ENCODE data around the gene DISC1.

- TF ChIP-seq, protein P1, sequence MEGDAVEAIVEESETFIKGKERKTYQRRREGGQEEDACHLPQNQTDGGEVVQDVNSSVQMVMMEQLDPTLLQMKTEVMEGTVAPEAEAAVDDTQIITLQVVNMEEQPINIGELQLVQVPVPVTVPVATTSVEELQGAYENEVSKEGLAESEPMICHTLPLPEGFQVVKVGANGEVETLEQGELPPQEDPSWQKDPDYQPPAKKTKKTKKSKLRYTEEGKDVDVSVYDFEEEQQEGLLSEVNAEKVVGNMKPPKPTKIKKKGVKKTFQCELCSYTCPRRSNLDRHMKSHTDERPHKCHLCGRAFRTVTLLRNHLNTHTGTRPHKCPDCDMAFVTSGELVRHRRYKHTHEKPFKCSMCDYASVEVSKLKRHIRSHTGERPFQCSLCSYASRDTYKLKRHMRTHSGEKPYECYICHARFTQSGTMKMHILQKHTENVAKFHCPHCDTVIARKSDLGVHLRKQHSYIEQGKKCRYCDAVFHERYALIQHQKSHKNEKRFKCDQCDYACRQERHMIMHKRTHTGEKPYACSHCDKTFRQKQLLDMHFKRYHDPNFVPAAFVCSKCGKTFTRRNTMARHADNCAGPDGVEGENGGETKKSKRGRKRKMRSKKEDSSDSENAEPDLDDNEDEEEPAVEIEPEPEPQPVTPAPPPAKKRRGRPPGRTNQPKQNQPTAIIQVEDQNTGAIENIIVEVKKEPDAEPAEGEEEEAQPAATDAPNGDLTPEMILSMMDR (IDR thresholded peaks at IDR 0.05), result no peak
- TF ChIP-seq POLR2A (IDR thresholded peaks at IDR 0.05), result no peak
Observed at GRCh38 chr1:231592809-231593208, 33.8 kb upstream of the DISC1 start.
